Stimulated activated CD8-positive, alpha-beta memory T cell treated with anti-CD3 and anti-CD28 coated beads, Interleukin-4, amount 100 ng/mL, for 4 hours (primary cell): Measurements from ENCODE around the gene SLC5A5.
"Not testable (repeated sequence)": the region's sequence is repeated elsewhere in the genome, so short reads cannot be mapped to it uniquely, and the experiment has no call there.

Experiments
- DNase-seq, 2 donors: peaks; one replicate each; pipeline ENCODE4 v3.0.0-alpha.2; 2020; ENCODE audit warnings: low read depth in 2 of 2, low spot score in 1 of 2

The SLC5A5 gene

DNA sequence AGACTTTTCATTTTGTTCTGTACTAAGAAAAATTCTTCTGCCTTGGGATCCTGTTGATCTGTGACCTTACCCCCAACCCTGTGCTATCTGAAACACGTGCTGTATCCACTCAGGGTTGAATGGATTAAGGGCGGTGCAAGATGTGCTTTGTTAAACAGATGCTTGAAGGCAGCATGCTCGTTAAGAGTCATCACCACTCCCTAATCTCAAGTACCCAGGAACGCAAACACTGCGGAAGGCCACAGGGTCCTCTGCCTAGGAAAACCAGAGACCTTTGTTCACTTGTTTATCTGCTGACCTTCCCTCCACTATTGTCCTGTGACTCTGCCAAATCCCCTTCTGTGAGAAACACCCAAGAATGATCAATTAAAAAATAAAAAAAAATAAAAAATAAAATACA is 47.4 kb downstream of the SLC5A5 start:
- not testable (repeated sequence) for DNase-seq

GRCh38 chr19:17920527-17920926 is 48.8 kb downstream of the SLC5A5 start:
- no peak for DNase-seq

GRCh38 chr19:17922138-17922537 is 50.4 kb downstream of the SLC5A5 start:
- no peak for DNase-seq

GRCh38 chr19:17926044-17926443 is 54.3 kb downstream of the SLC5A5 start:
- DNase-seq = no peak

DNA sequence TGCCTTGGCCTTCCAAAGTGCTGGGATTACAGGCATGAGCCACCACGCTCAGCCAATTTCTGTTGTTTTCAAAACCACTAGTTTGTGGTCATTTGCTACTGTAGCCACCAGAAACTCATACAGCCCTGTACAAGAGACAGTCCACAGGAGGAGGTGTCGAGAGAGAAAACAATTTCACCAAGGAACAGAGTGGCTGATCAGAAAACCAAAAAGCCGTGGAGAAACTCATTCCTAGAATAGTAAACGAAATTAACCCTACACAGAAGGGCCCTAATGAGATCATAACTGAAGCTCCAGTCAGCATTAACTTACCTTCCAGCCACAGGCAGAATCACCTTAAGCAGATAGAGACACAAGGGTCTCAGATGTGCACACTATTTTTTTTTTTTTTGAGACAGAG is 57.3 kb downstream of the SLC5A5 start:
- no peak for DNase-seq

DNA sequence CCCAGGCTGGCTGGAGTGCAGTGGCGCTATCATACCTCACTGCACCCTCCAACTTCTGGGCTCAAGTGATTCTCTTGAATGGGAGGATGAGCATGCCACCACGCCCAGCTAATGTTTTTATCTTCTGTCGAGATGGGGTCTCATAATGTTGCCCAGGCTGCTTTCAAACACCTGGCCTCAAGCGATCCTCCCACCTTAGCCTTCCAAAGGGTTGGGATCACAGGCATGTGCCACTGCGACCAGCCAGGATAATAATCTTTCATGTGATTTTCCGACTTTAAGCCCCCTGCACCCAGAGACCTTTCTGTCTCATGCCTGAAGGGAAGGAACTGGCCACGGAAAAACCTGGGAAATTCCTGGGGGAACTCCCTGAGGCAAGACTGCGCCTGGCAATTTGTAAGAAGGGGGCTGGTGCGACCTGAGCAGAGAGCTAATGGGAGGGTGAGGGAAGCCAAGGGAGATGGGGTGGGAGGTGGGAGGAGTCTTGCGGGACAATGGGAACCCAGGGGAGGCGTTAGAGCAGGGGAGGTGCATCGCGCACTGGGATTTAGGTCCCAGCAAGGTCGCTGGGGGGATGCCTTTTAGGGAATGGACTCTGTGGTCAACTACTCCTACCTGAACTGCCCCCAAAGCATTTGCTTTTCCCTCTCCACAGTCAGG is 59.9 kb downstream of the SLC5A5 start:
- no peak for DNase-seq

DNA sequence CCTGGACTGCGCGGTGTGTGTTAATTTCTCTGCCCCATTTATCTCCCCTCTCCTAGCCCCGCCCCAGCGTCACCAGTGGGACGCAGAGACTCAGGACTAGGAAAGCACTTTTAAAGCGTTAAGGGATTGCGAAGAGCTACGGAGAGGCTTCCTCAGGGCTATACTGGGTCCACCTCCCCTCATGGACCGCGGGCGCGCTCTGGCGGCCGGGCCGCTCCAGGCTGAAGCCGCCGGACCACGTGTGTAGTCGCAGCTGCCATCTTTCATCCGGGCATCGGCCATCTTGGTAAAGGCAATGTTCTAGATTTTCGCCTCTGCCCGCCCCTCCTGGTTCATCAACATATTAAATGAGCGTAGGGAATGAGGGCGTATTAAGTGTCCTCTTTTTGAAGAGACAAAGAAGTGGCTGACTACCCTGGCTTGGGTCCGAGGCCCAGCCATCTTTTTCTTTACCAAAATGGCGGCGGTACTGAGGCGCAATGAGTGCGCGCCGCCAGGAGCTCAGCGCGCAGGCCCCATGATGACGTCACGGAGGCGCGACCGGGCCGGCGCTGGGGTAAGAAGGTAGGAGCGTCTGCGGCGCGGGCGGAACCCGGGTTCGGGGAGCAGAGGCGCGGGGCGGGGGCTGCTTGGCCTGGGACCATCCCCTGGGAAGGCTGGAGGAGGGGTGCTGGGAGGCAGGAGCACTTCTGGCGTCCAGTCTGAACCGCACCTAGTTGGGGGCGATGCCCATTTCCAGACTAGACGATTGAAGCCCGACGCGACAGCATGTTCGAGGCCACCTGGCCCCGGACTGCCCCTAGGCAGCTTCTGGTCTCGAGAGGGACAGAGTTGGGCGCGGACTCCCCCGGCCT is 61.0 kb downstream of the SLC5A5 start, which contains the start of gene CCDC124:
TSS of gene CCDC124 (plus strand) at position 531 of the 854 bp plus-strand sequence. CDS start 3,406 bp downstream, outside the sequence.
- peak; percentile 81 to 82 for DNase-seq

- DNase-seq = no peak
Measured at GRCh38 chr19:17933414-17934129, 61.8 kb downstream of the SLC5A5 start.

DNA sequence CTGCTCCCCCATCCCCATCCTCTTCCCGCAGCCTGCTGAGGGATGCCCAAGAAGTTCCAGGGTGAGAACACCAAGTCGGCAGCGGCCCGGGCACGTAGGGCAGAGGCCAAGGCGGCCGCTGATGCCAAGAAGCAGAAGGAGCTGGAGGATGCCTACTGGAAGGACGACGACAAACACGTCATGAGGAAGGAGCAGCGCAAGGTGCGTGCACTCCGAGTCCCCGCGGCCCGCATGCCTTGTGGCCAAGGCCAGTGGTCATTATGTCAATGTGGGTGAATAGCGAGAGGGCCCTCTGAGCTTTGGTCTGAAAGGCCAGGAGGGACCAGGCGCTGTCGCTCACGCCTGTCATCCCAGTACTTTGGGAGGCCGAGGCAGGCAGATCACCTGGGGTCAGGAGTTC is 64.6 kb downstream of the SLC5A5 start:
- no peak for DNase-seq

GRCh38 chr19:17937371-17937900 is 65.7 kb downstream of the SLC5A5 start:
- DNase-seq = no peak

DNA sequence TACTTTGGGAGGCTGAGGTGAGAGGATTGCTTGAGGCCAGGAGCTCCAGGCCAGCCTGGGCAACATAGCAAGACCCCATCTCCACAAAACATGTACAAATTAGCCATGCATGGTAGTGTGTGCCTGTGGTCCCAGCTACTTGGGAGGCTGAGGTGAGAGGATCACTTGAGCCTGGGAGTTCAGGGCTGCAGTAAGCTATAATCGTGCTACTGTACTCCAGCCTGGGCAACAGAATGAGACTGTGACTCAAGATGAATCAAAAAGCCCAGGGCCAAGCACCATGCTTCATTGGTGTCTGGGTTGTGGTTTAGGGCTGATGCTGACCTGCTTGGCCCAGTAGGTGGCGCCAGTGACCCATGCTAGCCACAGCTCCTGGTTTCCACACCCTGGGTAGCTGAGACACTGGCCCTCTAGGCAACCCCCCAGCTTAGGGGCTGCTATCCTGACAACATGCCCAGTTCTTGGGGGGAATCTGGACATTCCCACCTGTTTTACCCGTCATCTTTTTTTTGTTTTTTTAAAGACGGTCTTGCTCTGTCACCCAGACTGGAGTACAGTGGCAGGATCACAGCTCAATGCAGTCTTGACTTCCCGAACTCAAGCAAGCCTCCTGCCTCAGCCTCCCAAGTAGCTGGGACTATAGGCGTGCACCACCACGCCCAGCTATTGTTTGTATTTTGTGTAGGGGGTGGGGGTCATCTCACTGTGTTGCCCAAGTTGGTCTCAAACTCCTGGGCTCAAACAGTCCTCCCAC is 66.5 kb downstream of the SLC5A5 start:
- DNase-seq = peak; percentile 62 to 73

DNA sequence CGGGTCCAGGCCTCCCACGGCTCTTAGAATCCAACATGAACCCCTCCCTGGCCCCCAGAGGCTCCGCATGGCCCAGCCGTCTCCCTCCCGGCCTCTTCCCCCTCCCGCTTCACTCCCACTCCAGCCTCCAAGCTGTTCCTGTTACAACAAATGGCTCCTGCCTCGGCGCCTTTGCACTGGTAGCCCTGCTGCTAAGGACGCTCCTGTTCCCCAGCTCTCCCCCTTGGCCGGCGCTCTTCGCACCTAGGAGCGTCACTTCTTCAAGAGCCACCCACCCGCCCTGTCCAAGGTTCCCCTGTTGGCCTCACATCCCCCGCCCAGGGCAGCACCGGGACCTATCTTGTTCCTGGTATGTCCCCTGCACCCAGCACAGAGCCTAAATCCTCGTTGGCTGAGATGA is 70.4 kb downstream of the SLC5A5 start:
- DNase-seq = no peak

DNA sequence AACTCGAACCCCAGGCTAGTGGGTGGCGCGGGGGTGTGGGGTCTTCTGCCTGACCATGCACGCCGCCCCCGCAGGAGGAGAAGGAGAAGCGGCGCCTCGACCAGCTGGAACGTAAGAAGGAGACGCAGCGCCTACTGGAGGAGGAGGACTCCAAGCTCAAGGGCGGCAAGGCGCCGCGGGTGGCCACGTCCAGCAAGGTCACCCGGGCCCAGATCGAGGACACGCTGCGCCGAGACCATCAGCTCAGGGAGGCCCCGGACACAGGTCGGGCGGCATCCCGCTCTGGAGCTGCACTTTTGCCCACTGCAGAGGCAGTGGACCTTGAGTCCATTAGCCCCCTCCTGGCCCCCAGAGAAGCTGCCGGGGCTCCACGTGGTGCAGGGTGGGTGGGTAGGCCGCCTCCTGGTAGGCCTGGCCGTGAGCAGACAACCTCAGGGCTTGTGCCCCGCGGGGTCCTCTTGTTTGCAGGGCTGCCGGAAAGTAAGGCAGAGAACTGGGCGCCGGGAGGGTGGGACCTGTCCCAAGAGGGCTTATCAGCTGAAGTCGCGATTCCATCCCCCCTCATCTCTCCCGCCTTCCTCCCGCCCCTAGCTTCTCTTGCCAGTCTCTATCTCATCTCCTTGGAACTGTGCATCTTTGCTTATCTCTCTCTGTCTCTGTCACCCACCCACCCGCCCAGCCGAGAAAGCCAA is 71.0 kb downstream of the SLC5A5 start:
- no peak for DNase-seq

DNA sequence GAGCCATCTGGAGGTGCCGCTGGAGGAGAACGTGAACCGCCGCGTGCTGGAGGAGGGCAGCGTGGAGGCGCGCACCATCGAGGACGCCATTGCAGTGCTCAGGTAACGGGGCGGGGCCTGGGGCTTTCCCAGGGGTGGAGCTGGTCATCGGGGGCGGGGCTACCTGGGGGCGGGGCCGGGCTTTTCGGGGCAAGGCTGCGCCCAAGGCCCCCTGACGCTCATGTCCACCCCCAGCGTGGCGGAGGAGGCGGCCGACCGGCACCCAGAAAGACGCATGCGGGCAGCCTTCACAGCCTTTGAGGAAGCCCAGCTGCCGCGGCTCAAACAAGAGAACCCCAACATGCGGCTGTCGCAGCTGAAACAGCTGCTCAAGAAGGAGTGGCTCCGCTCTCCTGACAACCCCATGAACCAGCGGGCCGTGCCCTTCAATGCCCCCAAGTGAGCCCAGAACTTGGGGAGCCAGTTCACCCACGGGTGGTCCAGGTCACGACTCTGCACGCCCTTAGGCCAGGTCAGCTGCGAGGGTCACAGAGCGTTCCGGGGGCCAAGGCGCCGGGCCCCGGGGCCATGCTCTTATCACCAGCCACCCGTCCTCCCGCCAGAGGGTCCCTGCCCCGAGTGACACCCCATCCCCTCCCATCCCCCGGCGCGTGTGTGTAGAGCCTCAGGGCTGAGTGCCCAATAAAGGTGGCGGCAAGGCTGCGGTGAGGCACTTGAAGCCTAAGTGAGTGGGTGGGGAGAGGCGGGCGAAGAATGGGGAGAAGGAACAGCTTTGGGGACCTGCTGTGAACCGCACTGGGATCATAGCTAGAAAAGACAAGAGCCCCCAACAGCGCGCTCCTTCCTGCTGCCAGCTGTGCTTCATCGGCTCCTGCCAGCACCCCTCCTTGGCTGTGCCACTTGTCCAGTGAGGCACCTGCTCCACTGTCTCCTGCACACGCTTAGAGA is 71.8 kb downstream of the SLC5A5 start:
- DNase-seq = no peak

GRCh38 chr19:17944301-17944700 is 72.6 kb downstream of the SLC5A5 start:
- DNase-seq = no peak
